ENCODE measurements around the gene DCBLD1.

- TF ChIP-seq KAT8 (IDR thresholded peaks at IDR 0.05; ENCODE audit: low read depth) (no peak), MEF2D (tag; conservative IDR thresholded peaks at IDR 0.05; ENCODE audit: low read depth) (no peak), CREM (IDR thresholded peaks at IDR 0.05; ENCODE audit: low read depth) (no peak), ZNF324 (CRISPR knock-in tag; IDR thresholded peaks at IDR 0.05) (no peak), ZNF41 (CRISPR knock-in tag; conservative IDR thresholded peaks at IDR 0.05) (no peak), SP2 (IDR thresholded peaks at IDR 0.05; ENCODE audit: extremely low read depth, low read depth, low read length, poor library complexity, severe bottlenecking) (no peak), SREBF2 (CRISPR knock-in tag; IDR thresholded peaks at IDR 0.05) (no peak), GABPA (tag; conservative IDR thresholded peaks at IDR 0.05; ENCODE audit: low read depth) (no peak), KDM1A (IDR thresholded peaks at IDR 0.05) (no peak)
- TF ChIP-seq, protein P1, sequence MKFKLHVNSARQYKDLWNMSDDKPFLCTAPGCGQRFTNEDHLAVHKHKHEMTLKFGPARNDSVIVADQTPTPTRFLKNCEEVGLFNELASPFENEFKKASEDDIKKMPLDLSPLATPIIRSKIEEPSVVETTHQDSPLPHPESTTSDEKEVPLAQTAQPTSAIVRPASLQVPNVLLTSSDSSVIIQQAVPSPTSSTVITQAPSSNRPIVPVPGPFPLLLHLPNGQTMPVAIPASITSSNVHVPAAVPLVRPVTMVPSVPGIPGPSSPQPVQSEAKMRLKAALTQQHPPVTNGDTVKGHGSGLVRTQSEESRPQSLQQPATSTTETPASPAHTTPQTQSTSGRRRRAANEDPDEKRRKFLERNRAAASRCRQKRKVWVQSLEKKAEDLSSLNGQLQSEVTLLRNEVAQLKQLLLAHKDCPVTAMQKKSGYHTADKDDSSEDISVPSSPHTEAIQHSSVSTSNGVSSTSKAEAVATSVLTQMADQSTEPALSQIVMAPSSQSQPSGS (CRISPR knock-in tag; IDR thresholded peaks at IDR 0.05), result no peak
- TF ChIP-seq, protein P2, sequence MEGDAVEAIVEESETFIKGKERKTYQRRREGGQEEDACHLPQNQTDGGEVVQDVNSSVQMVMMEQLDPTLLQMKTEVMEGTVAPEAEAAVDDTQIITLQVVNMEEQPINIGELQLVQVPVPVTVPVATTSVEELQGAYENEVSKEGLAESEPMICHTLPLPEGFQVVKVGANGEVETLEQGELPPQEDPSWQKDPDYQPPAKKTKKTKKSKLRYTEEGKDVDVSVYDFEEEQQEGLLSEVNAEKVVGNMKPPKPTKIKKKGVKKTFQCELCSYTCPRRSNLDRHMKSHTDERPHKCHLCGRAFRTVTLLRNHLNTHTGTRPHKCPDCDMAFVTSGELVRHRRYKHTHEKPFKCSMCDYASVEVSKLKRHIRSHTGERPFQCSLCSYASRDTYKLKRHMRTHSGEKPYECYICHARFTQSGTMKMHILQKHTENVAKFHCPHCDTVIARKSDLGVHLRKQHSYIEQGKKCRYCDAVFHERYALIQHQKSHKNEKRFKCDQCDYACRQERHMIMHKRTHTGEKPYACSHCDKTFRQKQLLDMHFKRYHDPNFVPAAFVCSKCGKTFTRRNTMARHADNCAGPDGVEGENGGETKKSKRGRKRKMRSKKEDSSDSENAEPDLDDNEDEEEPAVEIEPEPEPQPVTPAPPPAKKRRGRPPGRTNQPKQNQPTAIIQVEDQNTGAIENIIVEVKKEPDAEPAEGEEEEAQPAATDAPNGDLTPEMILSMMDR (IDR thresholded peaks at IDR 0.05 in 2 of 3, conservative IDR thresholded peaks at IDR 0.05 in 1 of 3; ENCODE audit: insufficient read depth in 2 of 3, low read depth in 1 of 3, low read length in 3 of 3), result no peak
These were observed 66.4 kb downstream of the DCBLD1 start for GRCh38 chr6:117548797-117549301.
